Skin epidermis (tissue), 12 donors: Measurements from ENCODE around the gene ADGRB2.

Experiments used
- H3K27ac ChIP-seq, 21 experiments: fragments of 200-600 bp; sonication (generic) in 11 of 21; one replicate each; pipeline ENCODE4 v1.5.0; 2020; ENCODE audit warnings: mild to moderate bottlenecking in 3 of 21, inconsistent platforms in 2 of 21, moderate library complexity in 2 of 21
- H3K4me3 ChIP-seq, 7 experiments: fragments of 200-600 bp; sonication (generic) in 2 of 7; one replicate each; pipeline ENCODE4 v1.5.0; 2020; ENCODE audit warnings: inconsistent platforms in 2 of 7, mild to moderate bottlenecking in 2 of 7, moderate library complexity in 1 of 7

The ADGRB2 gene

GRCh38 chr1:31764312-31765040 is at the start of gene ADGRB2:
TSS of gene ADGRB2 (minus strand) at chr1:31764340. CDS start at chr1:31757221, 7,119 bp downstream.
- Histone ChIP-seq H3K4me3 (peak within 1 kb of the TSS; percentile 30 to 50 (median 41)), H3K27ac (peak within 1 kb of the TSS in 1 of 21 experiments; percentile 16)

GRCh38 chr1:31812158-31812829 is 48.2 kb upstream of the ADGRB2 start:
- H3K4me3 ChIP-seq = no peak overlapping the region
- no peak overlapping the region for H3K27ac ChIP-seq

GRCh38 chr1:31811605-31812004 is 47.5 kb upstream of the ADGRB2 start:
- Histone ChIP-seq H3K4me3 (no peak overlapping the region), H3K27ac (no peak overlapping the region)

GRCh38 chr1:31809698-31810097 is 45.6 kb upstream of the ADGRB2 start:
- Histone ChIP-seq H3K4me3 (no peak overlapping the region), H3K27ac (no peak overlapping the region)

- H3K27ac ChIP-seq = no peak overlapping the region
- no peak overlapping the region for H3K4me3 ChIP-seq
Measured at GRCh38 chr1:31807273-31808048, 43.3 kb upstream of the ADGRB2 start.

- H3K27ac ChIP-seq = no peak overlapping the region
- no peak overlapping the region for H3K4me3 ChIP-seq
Measured at GRCh38 chr1:31805318-31805717, 41.2 kb upstream of the ADGRB2 start.

- Histone ChIP-seq H3K27ac (no peak overlapping the region), H3K4me3 (no peak overlapping the region)
Measured at GRCh38 chr1:31804098-31804497, 40.0 kb upstream of the ADGRB2 start.

GRCh38 chr1:31803610-31804009 is 39.5 kb upstream of the ADGRB2 start:
- no peak overlapping the region for H3K4me3 ChIP-seq

GRCh38 chr1:31802190-31803150 is 38.3 kb upstream of the ADGRB2 start:
- peak overlapping the region in 2 of 7 experiments; percentile 4 to 21 for H3K4me3 ChIP-seq
- H3K27ac ChIP-seq = peak overlapping the region in 6 of 21 experiments; percentile 5 to 54 (median 14)

More at GRCh38 chr1:31803610-31804009, 39.5 kb upstream of the ADGRB2 start:
- no peak overlapping the region for H3K27ac ChIP-seq

- Histone ChIP-seq H3K4me3 (no peak overlapping the region), H3K27ac (no peak overlapping the region)
Measured at GRCh38 chr1:31801458-31801857, 37.3 kb upstream of the ADGRB2 start.

- H3K27ac ChIP-seq = no peak overlapping the region
- H3K4me3 ChIP-seq = no peak overlapping the region
Measured at GRCh38 chr1:31800674-31800967, 36.5 kb upstream of the ADGRB2 start.

GRCh38 chr1:31799895-31800673 is 35.9 kb upstream of the ADGRB2 start:
- H3K4me3 ChIP-seq = no peak overlapping the region
- no peak overlapping the region for H3K27ac ChIP-seq

- no peak overlapping the region for H3K4me3 ChIP-seq
- peak overlapping the region in 3 of 21 experiments; percentile 6 to 37 (median 19) for H3K27ac ChIP-seq
Measured at GRCh38 chr1:31799196-31799894, 35.2 kb upstream of the ADGRB2 start.

- Histone ChIP-seq H3K4me3 (peak overlapping the region in 1 of 7 experiments; percentile 8), H3K27ac (peak overlapping the region in 4 of 21 experiments; percentile 23 to 76 (median 32))
Measured at GRCh38 chr1:31798433-31799195, 34.5 kb upstream of the ADGRB2 start.

GRCh38 chr1:31798086-31798432 is 33.9 kb upstream of the ADGRB2 start:
- Histone ChIP-seq H3K27ac (peak overlapping the region in 4 of 21 experiments; percentile 23 to 76 (median 32)), H3K4me3 (peak overlapping the region in 1 of 7 experiments; percentile 8)

- no peak overlapping the region for H3K4me3 ChIP-seq
- H3K27ac ChIP-seq = no peak overlapping the region
Measured at GRCh38 chr1:31797216-31797615, 33.1 kb upstream of the ADGRB2 start.

- H3K27ac ChIP-seq = no peak overlapping the region
- no peak overlapping the region for H3K4me3 ChIP-seq
Measured at GRCh38 chr1:31796707-31797106, 32.6 kb upstream of the ADGRB2 start.
